HepG2 (cell line): ENCODE results near the gene NR2F1. TPM values are rescaled to one million over a fixed set of nuclear protein-coding genes. Genes with fewer than 3 reads are reported as not detected.

Experiments
- AGO2 ChIP-seq: fragments of 200-400 bp; formaldehyde crosslinking; optimal IDR thresholded peaks from 2 replicates; pipeline ENCODE3; 2017; ENCODE audit warnings: mild to moderate bottlenecking, low read depth, low read length, moderate library complexity
- BORCS8-MEF2B ChIP-seq: sonication (generic); formaldehyde crosslinking; IDR thresholded peaks from 2 replicates; pipeline ENCODE4 v1.8.0; 2022; ENCODE audit warnings: mild to moderate bottlenecking, missing genetic modification reagents
- CCDC6 ChIP-seq: sonication (generic); formaldehyde crosslinking; IDR thresholded peaks from 2 replicates; pipeline ENCODE4 v1.8.1; 2022; ENCODE audit warnings: mild to moderate bottlenecking, missing genetic modification reagents, moderate library complexity
- CTCF ChIP-seq: sonication (generic); formaldehyde crosslinking; IDR thresholded peaks from 2 replicates; pipeline ENCODE4 v1.5.0; 2020; ENCODE audit warnings: mild to moderate bottlenecking, missing genetic modification reagents, moderate library complexity
- HNF1B ChIP-seq: sonication (generic); formaldehyde crosslinking; IDR thresholded peaks from 2 replicates; pipeline ENCODE4 v1.5.1; 2020; ENCODE audit warnings: mild to moderate bottlenecking, moderate library complexity, missing genetic modification reagents
- NCOA1 ChIP-seq: sonication (generic); formaldehyde crosslinking; IDR thresholded peaks from 2 replicates; pipeline ENCODE4 v1.9.0; 2021; ENCODE audit warnings: missing genetic modification reagents
- NR2F6 ChIP-seq, 2 experiments: IDR thresholded peaks; 2 replicates each; pipeline ENCODE4 v1.6.1; 2016; ENCODE audit warnings: antibody characterized with exemption in 1 of 2, mild to moderate bottlenecking in 1 of 2
- STAT6 ChIP-seq: sonication (generic); formaldehyde crosslinking; IDR thresholded peaks from 2 replicates; pipeline ENCODE4 v1.4.0; 2020; ENCODE audit warnings: missing genetic modification reagents, mild to moderate bottlenecking, borderline replicate concordance
- TARDBP ChIP-seq: sonication (generic); formaldehyde crosslinking; IDR thresholded peaks from 2 replicates; pipeline ENCODE4 v1.8.0; 2022; ENCODE audit warnings: mild to moderate bottlenecking, missing genetic modification reagents
- ZNF318 ChIP-seq: sonication (generic); formaldehyde crosslinking; IDR thresholded peaks from 2 replicates; pipeline ENCODE4 v1.4.0; 2020; ENCODE audit warnings: mild to moderate bottlenecking, missing genetic modification reagents
- ZNF362 ChIP-seq: sonication (generic); formaldehyde crosslinking; IDR thresholded peaks from 2 replicates; pipeline ENCODE4 v1.4.0; 2020; ENCODE audit warnings: missing genetic modification reagents, mild to moderate bottlenecking, borderline replicate concordance
- ZNF556 ChIP-seq: sonication (generic); formaldehyde crosslinking; IDR thresholded peaks from 2 replicates; pipeline ENCODE4 v1.4.0; 2020; ENCODE audit warnings: mild to moderate bottlenecking, missing genetic modification reagents, borderline replicate concordance
- polyA plus RNA-seq, 8 experiments: library from polyadenylated mRNA; depleted of rRNA in 3 of 8; stranded (reverse) in 7 of 8; unstranded in 1 of 8; fragments of >200 nt; fragmentation: Illumina TruSeq in 4 of 8; extraction: Trizol in 4 of 8; gene quantifications; 2 replicates each; pipeline versions ENCODE4 v1.2.1 to v1.2.3, GENCODE V29; 2011 to 2016; ENCODE audit warnings: low read depth in 4 of 8, missing spikeins in 1 of 8, mixed read lengths in 1 of 8; ENCODE audit not compliant: insufficient read depth in 1 of 8
- total RNA-seq, 5 experiments: library from RNA; depleted of rRNA; stranded (reverse); fragments of >200 nt; fragmentation: Illumina TruSeq; extraction: Trizol; gene quantifications; 2 replicates each; pipeline ENCODE4 v1.2.3, GENCODE V29; 2016; ENCODE audit warnings: low read depth in 1 of 5

Gene NR2F1
- total and polyA plus RNA-seq, 2 of the 13 experiments (the other 11 are each of a cell fraction or from before 2014, with no cell fraction given): 17.1 to 59.7 TPM

- TF ChIP-seq ZNF318 (CRISPR knock-in tag) (0 out of 2 replicates have a peak, but pooled peaks have one; percentile 46), ZNF556 (0 out of 2 replicates have a peak, but pooled peaks have one; percentile 62), NCOA1 (peak; percentile 22; the same call in 1 of the 2 replicates), CCDC6 (CRISPR knock-in tag) (0 out of 2 replicates have a peak, but pooled peaks have one; percentile 34), BORCS8-MEF2B (CRISPR knock-in tag) (0 out of 2 replicates have a peak, but pooled peaks have one; percentile 38), CTCF (no peak), STAT6 (0 out of 2 replicates have a peak, but pooled peaks have one; percentile 10), TARDBP (CRISPR knock-in tag) (peak; percentile 43; the same call in 1 of the 2 replicates), ZNF362 (0 out of 2 replicates have a peak, but pooled peaks have one; percentile 45), NR2F6 (IDR thresholded peaks at IDR 0.05) (0 out of 2 replicates have a peak, but pooled peaks have one; percentile 0), NR2F6 (CRISPR knock-in tag; IDR thresholded peaks at IDR 0.05) (no peak), HNF1B (CRISPR knock-in tag) (no peak), AGO2 (peak; percentile 72)
Observed at GRCh38 chr5:93580927-93581445, 2.0 kb upstream of the NR2F1 start, which contains the start of gene NR2F1-AS1 (continued).
